OCI-LY3 (cell line): ENCODE data around the gene GRID1.

ENCODE experiments used
- H2AFZ ChIP-seq: fragments of 200-600, 300-600 bp; shearing (Covaris generic); 2 replicates; pipeline ENCODE4 v1.6.0; 2014; ENCODE audit warnings: antibody characterized with exemption, low read depth, low read length
- H3K27ac ChIP-seq: fragments of 200-600, 300-600 bp; sonication (generic); 2 replicates; pipeline ENCODE4 v1.5.1; 2014; ENCODE audit warnings: mild to moderate bottlenecking, low read length, moderate library complexity, mixed read lengths
- H3K27me3 ChIP-seq: fragments of 200-600, 300-600 bp; sonication (generic); 2 replicates; pipeline ENCODE4 v1.6.1; 2014; ENCODE audit warnings: low read depth, low read length, mixed read lengths
- H3K36me3 ChIP-seq: fragments of 200-600, 300-600 bp; sonication (generic); replicated peaks from 2 replicates; pipeline ENCODE3; 2014; ENCODE audit warnings: low read depth, low read length, mixed read lengths
- H3K4me1 ChIP-seq: fragments of 300-600, 200-600 bp; sonication (generic); 2 replicates; pipeline ENCODE4 v1.6.1; 2014; ENCODE audit warnings: low read length, mixed read lengths
- H3K4me2 ChIP-seq: fragments of 200-600, 300-600 bp; sonication (generic); 2 replicates; pipeline ENCODE4 v1.6.1; 2014; ENCODE audit warnings: low read length, mixed read lengths
- H3K4me3 ChIP-seq: fragments of 300-600, 200-600 bp; sonication (generic); 2 replicates; pipeline ENCODE4 v1.5.1; 2014; ENCODE audit warnings: antibody characterized with exemption, mild to moderate bottlenecking, low read length, moderate library complexity
- H3K79me2 ChIP-seq: fragments of 300-600, 200-600 bp; shearing (Covaris generic); 2 replicates; pipeline ENCODE4 v1.6.1; 2014; ENCODE audit warnings: mild to moderate bottlenecking, low read length, mixed read lengths
- H3K9ac ChIP-seq: fragments of 300-600, 200-600 bp; shearing (Covaris generic); 2 replicates; pipeline ENCODE4 v1.6.0; 2014; ENCODE audit warnings: mild to moderate bottlenecking, low read length, moderate library complexity
- H3K9me3 ChIP-seq: fragments of 200-600, 300-600 bp; shearing (Covaris generic); 2 replicates; pipeline ENCODE4 v1.6.1; 2014; ENCODE audit warnings: low read length, mixed read lengths; ENCODE audit not compliant: insufficient read depth
- H4K20me1 ChIP-seq: fragments of 200-600, 300-600 bp; sonication (generic); 2 replicates; pipeline ENCODE4 v1.6.1; 2016; ENCODE audit warnings: low read length, mixed read lengths; ENCODE audit not compliant: insufficient read depth
- EZH2phosphoT487 ChIP-seq: fragments of 200-600 bp; shearing (Covaris generic); IDR thresholded peaks from 2 replicates; pipeline ENCODE4 v1.6.1; 2018; ENCODE audit warnings: antibody characterized with exemption, mixed run types, low read depth
- TF ChIP-seq, protein P1 (sequence below): fragments of 200-600, 300-600 bp; sonication (generic); IDR thresholded peaks from 2 replicates; pipeline ENCODE4 v1.5.1; 2014; ENCODE audit warnings: antibody characterized with exemption, low read length, low read depth

GRID1 gene

DNA sequence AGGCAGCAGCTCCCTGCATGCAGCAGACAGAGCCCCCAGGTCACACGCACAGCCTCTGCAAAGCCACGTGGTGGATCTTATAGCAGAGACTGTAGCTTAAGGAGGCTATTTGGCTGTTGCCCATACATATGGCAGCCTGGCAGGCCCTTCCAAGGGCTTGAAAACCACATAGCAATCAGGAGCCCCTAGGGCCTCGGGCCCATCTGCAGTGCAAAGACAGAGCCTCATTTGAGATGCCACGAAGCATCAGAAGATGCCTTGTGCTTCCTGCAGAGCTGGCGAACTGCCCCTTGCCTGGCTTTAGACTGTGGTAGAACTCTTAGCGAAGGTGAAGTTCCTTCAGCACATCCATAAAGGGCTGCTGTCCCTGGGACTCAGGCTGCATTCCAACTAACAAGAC, 309.9 kb downstream of the GRID1 start:
- H3K9me3 ChIP-seq = no peaks in the 10 kb centered on the region
- no peaks in the 10 kb centered on the region for H4K20me1 ChIP-seq
- H3K36me3 ChIP-seq = no peaks in the 10 kb centered on the region
- no peak overlapping the region for H3K9ac ChIP-seq
- no peaks in the 10 kb centered on the region for H3K4me1 ChIP-seq
- H3K4me2 ChIP-seq = no peak overlapping the region
- no peak overlapping the region for H3K27ac ChIP-seq
- peaks cover 23% of the 10 kb centered on the region for H3K27me3 ChIP-seq
- no peak for TF ChIP-seq EZH2phosphoT487
- TF ChIP-seq, protein P1, sequence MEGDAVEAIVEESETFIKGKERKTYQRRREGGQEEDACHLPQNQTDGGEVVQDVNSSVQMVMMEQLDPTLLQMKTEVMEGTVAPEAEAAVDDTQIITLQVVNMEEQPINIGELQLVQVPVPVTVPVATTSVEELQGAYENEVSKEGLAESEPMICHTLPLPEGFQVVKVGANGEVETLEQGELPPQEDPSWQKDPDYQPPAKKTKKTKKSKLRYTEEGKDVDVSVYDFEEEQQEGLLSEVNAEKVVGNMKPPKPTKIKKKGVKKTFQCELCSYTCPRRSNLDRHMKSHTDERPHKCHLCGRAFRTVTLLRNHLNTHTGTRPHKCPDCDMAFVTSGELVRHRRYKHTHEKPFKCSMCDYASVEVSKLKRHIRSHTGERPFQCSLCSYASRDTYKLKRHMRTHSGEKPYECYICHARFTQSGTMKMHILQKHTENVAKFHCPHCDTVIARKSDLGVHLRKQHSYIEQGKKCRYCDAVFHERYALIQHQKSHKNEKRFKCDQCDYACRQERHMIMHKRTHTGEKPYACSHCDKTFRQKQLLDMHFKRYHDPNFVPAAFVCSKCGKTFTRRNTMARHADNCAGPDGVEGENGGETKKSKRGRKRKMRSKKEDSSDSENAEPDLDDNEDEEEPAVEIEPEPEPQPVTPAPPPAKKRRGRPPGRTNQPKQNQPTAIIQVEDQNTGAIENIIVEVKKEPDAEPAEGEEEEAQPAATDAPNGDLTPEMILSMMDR = no peak
- H2AFZ ChIP-seq = no peak overlapping the region
- no peaks in the 10 kb centered on the region for H3K79me2 ChIP-seq
- no peak overlapping the region for H3K4me3 ChIP-seq

DNA sequence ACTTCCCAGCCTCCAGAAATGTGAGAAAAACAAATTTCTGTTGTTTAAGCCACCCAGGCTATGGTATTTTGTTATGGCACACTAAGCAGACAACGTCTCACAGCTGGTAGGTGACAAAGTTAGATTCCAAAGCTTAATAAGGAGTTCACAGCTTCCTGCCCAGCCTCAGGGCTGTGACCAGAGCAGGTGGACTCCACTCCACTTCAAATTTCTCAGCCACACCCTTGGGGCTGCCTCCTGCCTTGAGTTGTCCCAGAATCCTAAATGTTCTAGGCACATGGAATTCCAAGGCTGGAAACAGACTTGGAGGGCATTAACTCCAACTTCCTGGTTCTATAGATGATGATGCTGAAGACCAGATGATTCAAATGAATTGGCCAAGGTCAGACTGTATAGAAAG, 310.7 kb downstream of the GRID1 start:
- H3K27ac ChIP-seq = no peak overlapping the region
- H2AFZ ChIP-seq = no peak overlapping the region
- no peaks in the 10 kb centered on the region for H4K20me1 ChIP-seq
- H3K4me1 ChIP-seq = no peaks in the 10 kb centered on the region
- H3K79me2 ChIP-seq = no peaks in the 10 kb centered on the region
- peaks cover 24% of the 10 kb centered on the region for H3K27me3 ChIP-seq
- H3K4me3 ChIP-seq = no peak overlapping the region
- H3K36me3 ChIP-seq = no peaks in the 10 kb centered on the region
- no peak overlapping the region for H3K9ac ChIP-seq
- TF ChIP-seq, protein P1 = no peak
- TF ChIP-seq EZH2phosphoT487 = no peak
- no peaks in the 10 kb centered on the region for H3K9me3 ChIP-seq
- no peak overlapping the region for H3K4me2 ChIP-seq

DNA sequence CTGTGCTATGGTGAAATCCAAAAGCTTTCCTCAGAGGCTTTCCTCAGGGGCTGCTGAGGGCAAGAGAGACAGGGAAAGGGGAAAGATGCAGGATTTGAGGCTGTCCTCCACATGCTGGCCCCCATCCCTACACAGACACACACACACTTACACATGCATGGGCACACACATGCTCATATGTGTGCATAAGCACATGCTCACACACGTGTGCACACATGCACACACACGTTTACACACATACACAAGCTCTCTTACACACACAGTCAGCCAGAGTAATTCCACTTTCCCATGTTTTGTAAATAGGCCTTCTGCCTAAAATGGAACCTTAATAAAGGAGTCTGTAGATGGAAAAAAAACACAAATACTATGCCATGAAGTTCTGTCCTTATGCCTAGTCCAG, 312.9 kb downstream of the GRID1 start:
- Histone ChIP-seq H3K79me2 (no peaks in the 10 kb centered on the region), H2AFZ (no peak overlapping the region), H3K27ac (no peak overlapping the region), H3K4me2 (no peak overlapping the region), H3K4me1 (peaks cover 5% of the 10 kb centered on the region), H3K9ac (no peak overlapping the region), H3K4me3 (no peak overlapping the region), H3K9me3 (no peaks in the 10 kb centered on the region), H3K27me3 (peaks cover 30% of the 10 kb centered on the region), H3K36me3 (no peaks in the 10 kb centered on the region), H4K20me1 (0 out of 2 replicates have a peak, but pooled peaks cover 3% of the 10 kb centered on the region)
- TF ChIP-seq, protein P1 = no peak
- no peak for TF ChIP-seq EZH2phosphoT487

DNA sequence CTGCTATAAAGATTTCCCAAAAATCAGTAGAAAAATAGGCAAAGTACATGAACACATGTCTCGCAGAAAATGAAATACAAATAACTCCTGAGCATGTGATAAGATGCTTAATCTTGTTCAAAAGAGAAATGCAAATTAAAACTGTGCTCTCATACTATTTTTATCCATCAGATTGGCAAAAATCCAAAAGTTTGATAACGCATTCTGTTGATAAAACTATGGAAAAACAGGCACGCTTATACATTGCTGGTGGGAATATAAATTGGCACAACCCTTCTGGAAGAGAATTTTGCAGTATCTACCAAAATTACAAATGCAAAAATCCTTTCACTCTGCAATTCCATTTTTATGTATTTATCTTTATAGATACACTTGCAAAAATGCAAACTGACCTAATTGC, 315.0 kb downstream of the GRID1 start:
- Histone ChIP-seq H3K9ac (no peak overlapping the region), H3K4me3 (no peak overlapping the region), H4K20me1 (peaks cover 3% of the 10 kb centered on the region; the same call in 1 of the 2 replicates), H3K27me3 (peaks cover 21% of the 10 kb centered on the region), H3K27ac (no peak overlapping the region), H3K4me2 (no peak overlapping the region), H2AFZ (no peak overlapping the region), H3K36me3 (no peaks in the 10 kb centered on the region), H3K79me2 (no peaks in the 10 kb centered on the region), H3K4me1 (peaks cover 20% of the 10 kb centered on the region), H3K9me3 (no peaks in the 10 kb centered on the region)
- no peak for TF ChIP-seq EZH2phosphoT487
- TF ChIP-seq, protein P1 = no peak
